Measurements from ENCODE around the gene INTS6L. TPM values are rescaled to one million over a fixed set of nuclear protein-coding genes. Genes with fewer than 3 reads are reported as not detected.

Gene INTS6L
- total and polyA plus RNA-seq, 2 of the 8 experiments (the other 6 are each of a cell fraction or from before 2014, with no cell fraction given): 4.1 to 5.2 TPM

DNA sequence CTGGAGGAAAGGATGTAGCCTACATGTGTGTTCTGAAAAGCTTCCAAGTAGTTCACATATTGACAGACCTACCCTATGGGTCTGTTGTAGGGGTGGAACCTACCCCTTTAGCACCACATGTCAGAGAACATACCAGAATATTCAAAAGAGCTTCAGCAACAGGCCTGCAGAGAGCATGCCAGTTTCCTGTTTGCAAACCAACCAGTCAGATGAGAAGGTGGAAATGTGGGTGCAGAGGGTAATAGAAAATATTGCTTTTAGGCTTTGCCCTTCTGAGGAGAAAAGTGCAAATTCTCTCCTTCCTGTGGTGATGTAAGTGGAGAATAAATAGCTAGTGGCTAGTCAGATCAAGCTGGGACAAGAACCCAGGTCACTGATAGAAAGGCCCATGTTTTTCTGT, 16.4 kb downstream of the INTS6L start:
- Histone ChIP-seq H3K14ac (ENCODE audit: insufficient read length) (no peak overlapping the region), H3K27me3 (replicated peaks in 1 of 4; ENCODE audit: control insufficient read depth in 3 of 4, extremely low read depth in 1 of 4, insufficient read depth in 3 of 4, low read length in 3 of 4) (no peaks in the 10 kb centered on the region), H4K91ac (replicated peaks; ENCODE audit: insufficient read length, low read length) (no peak overlapping the region), H3K79me1 (ENCODE audit: low read depth, low read length) (no peaks in the 10 kb centered on the region), H3K9me3 (ENCODE audit: insufficient read depth in 2 of 2, low read depth in 1 of 2, low read length in 1 of 2) (no peaks in the 10 kb centered on the region), H3K4ac (replicated peaks; ENCODE audit: insufficient read length, low read depth, low read length) (no peak overlapping the region), H2AFZ (ENCODE audit: low read length) (no peak overlapping the region), H3K27ac (ENCODE audit: low read depth, low read length) (no peak overlapping the region), H3K4me2 (ENCODE audit: insufficient read depth in 1 of 2, low read depth in 2 of 2, low read length in 2 of 2) (no peak overlapping the region), H3K4me1 (replicated peaks in 1 of 4; ENCODE audit: control insufficient read depth in 3 of 4, insufficient read depth in 4 of 4, low read length in 3 of 4) (no peaks in the 10 kb centered on the region), H2BK12ac (ENCODE audit: low read depth, low read length) (no peak overlapping the region), H2BK120ac (replicated peaks; ENCODE audit: low read depth, low read length) (no peak overlapping the region), H3K56ac (replicated peaks; ENCODE audit: insufficient read length, low read depth, low read length) (no peak overlapping the region), H2BK15ac (ENCODE audit: low read length) (no peak overlapping the region), H4K5ac (ENCODE audit: insufficient read length, low read depth, low read length) (no peak overlapping the region), H3K18ac (ENCODE audit: extremely low read depth, low read length) (no peak overlapping the region), H2BK20ac (ENCODE audit: low read length) (no peak overlapping the region), H3K4me3 (ENCODE audit: extremely low read depth in 1 of 4, insufficient read depth in 2 of 4, low read depth in 3 of 4, low read length in 4 of 4) (no peak overlapping the region), H3K79me2 (ENCODE audit: control insufficient read depth in 1 of 2, insufficient read depth in 2 of 2, low read length in 2 of 2) (no peaks in the 10 kb centered on the region), H3K36me3 (ENCODE audit: control insufficient read depth in 2 of 4, insufficient read depth in 4 of 4, low read length in 3 of 4) (no peaks in the 10 kb centered on the region), H4K20me1 (replicated peaks in 1 of 2; ENCODE audit: control insufficient read depth in 1 of 2, insufficient read depth in 2 of 2, low read length in 2 of 2) (no peaks in the 10 kb centered on the region), H4K8ac (ENCODE audit: extremely low read depth, insufficient read depth, low read length) (no peak overlapping the region), H3K9ac (replicated peaks in 1 of 4; ENCODE audit: extremely low read depth in 1 of 4, low read depth in 3 of 4, low read length in 3 of 4) (no peak overlapping the region), H2AK5ac (ENCODE audit: low read depth, low read length) (no peak overlapping the region), H2BK5ac (ENCODE audit: low read depth, low read length) (no peak overlapping the region), H3K23me2 (ENCODE audit: low read depth, low read length) (no peaks in the 10 kb centered on the region), H3K23ac (ENCODE audit: insufficient read length) (no peak overlapping the region)
- peak; percentile 7 for FAIRE-seq
- POLR2A ChIA-PET (ENCODE audit: partially characterized antibody): no interaction called here
- CTCF ChIA-PET (ENCODE audit: partially characterized antibody): no interaction called here
- DNase-seq (ENCODE audit: low read depth in 1 of 2, low spot score in 2 of 2): no peak
- TF ChIP-seq CHD2 (IDR thresholded peaks at IDR 0.05; ENCODE audit: low read length): no peak
- no peak for TF ChIP-seq SP2 (IDR thresholded peaks at IDR 0.05; ENCODE audit: low read length)
- TF ChIP-seq TBP (IDR thresholded peaks at IDR 0.05; ENCODE audit: low read depth, low read length): no peak
- no peak for TF ChIP-seq FOSL1 (IDR thresholded peaks at IDR 0.05; ENCODE audit: insufficient read depth, low read depth, low read length)
- TF ChIP-seq POLR2AphosphoS5 (IDR thresholded peaks at IDR 0.05; ENCODE audit: low read depth, low read length): no peak
- no peak for TF ChIP-seq SUZ12 (IDR thresholded peaks at IDR 0.05; ENCODE audit: low read length)
